ENCODE data around the gene ANO7. TPM values are rescaled to one million over a fixed set of nuclear protein-coding genes. Genes with fewer than 3 reads are reported as not detected.

The ANO7 gene
- total and polyA plus RNA-seq, 5 experiments from 2014 or later = 0.16 to 0.77 (median 0.57) TPM; not detected in 2

- Mint-ChIP-seq H3K9me3 (no peaks in the 10 kb centered on the region), H3K27me3 (no peaks in the 10 kb centered on the region), H3K27ac (no peak overlapping the region), H3K36me3 (no peaks in the 10 kb centered on the region), H3K4me3 (no peak overlapping the region), H3K4me1 (peaks cover 0 to 2% (median under 1%) of the 10 kb centered on the region in 4 donors)
- ATAC-seq (no peak), DNase-seq (no peak)
- POLR2A ChIA-PET = interaction anchor here (0.5 to 0.9 kb wide), 3 partner anchors 10 to 90 kb away, joined by 3 read pairs; no protein-coding TSS in a partner anchor
Measured at GRCh38 chr2:241207151-241207550, 18.7 kb downstream of the ANO7 start.

DNA sequence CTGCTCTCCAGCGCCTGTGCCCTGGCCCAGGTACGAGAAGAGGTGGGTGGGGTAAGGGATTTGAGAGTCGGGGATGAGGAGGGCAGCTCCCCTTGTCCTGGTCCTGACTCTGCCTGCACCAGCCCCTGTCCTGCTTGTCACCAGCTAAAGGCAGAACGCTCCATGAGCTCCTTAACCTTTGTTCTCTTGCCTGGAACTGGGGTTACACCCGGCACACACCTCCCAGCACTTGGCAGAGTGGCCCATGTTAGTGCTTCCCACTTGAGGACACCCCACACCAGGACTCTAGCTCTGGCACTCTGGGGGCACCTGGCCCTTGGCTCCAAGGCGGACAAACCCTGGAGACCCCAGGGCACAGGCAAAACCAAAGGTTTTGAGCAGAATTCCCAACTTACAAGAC lies 19.2 kb downstream of the ANO7 start:
- no peak overlapping the region for H3K27ac Mint-ChIP-seq
- H3K27me3 Mint-ChIP-seq = no peaks in the 10 kb centered on the region
- peaks cover 0 to 4% (median under 1%) of the 10 kb centered on the region in 4 donors for H3K4me1 Mint-ChIP-seq
- H3K4me3 Mint-ChIP-seq = no peak overlapping the region
- POLR2A ChIA-PET = interaction anchor here (0.6 to 0.9 kb wide), 2 partner anchors 9 to 12 kb away, joined by 3 read pairs; no protein-coding TSS in a partner anchor
- H3K36me3 Mint-ChIP-seq = no peaks in the 10 kb centered on the region
- ATAC-seq (no peak), DNase-seq (no peak)
- H3K9me3 Mint-ChIP-seq = no peaks in the 10 kb centered on the region

GRCh38 chr2:241208058-241208457 lies 19.6 kb downstream of the ANO7 start:
- Mint-ChIP-seq H3K4me3 (no peak overlapping the region), H3K27ac (peak overlapping the region in 1 of 10 donors; percentile 30), H3K4me1 (peaks cover 0 to 5% (median under 1%) of the 10 kb centered on the region in 4 donors), H3K27me3 (no peaks in the 10 kb centered on the region), H3K36me3 (no peaks in the 10 kb centered on the region), H3K9me3 (no peaks in the 10 kb centered on the region)
- DNase-seq = no peak
- ATAC-seq = no peak
- POLR2A ChIA-PET = interaction anchor here (0.9 kb wide), 1 partner anchor 9 kb away, joined by 3 read pairs; no protein-coding TSS in a partner anchor

DNA sequence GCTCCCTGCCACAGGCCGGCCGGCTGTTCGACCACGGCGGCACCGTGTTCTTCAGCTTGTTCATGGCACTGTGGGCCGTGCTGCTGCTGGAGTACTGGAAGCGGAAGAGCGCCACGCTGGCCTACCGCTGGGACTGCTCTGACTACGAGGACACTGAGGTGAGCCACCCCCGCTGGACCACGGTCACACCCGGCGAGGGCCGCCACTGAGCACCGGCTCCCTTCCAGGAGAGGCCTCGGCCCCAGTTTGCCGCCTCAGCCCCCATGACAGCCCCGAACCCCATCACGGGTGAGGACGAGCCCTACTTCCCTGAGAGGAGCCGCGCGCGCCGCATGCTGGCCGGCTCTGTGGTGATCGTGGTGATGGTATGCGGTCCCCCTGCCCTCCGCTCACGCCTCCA lies 20.8 kb downstream of the ANO7 start:
- Mint-ChIP-seq H3K27ac (no peak overlapping the region), H3K36me3 (no peaks in the 10 kb centered on the region), H3K27me3 (no peaks in the 10 kb centered on the region), H3K4me3 (no peak overlapping the region), H3K4me1 (peaks cover 0 to 5% (median under 1%) of the 10 kb centered on the region in 4 donors), H3K9me3 (no peaks in the 10 kb centered on the region)
- POLR2A ChIA-PET = no interaction called here
- ATAC-seq (no peak), DNase-seq (no peak)

DNA sequence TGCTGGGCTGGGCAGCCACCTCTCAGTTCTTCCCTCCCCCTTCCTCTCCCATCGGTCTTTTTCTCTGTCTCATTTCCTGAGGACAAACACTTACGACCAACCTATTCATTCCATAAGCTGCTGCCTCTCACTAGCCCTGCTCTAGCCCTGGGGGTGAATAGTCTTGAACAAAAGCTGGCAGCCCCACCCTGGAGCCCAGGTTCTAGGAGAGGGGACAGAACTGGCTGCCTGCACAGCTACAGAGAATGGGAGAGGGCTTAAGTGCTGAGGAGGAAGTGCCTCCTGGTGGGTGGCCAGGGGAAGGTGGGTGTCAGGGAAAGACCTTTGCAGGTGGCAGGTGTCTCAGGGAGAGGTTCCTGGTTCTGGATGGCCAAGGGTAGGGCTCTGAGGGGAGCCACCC lies 22.8 kb downstream of the ANO7 start:
- Mint-ChIP-seq H3K4me3 (no peak overlapping the region), H3K36me3 (no peaks in the 10 kb centered on the region), H3K4me1 (peaks cover 0 to 3% (median under 1%) of the 10 kb centered on the region in 4 donors), H3K27me3 (no peaks in the 10 kb centered on the region), H3K9me3 (no peaks in the 10 kb centered on the region), H3K27ac (peak overlapping the region in 1 of 10 donors; percentile 24)
- peak in 1 of 2 donors; percentile 37 for ATAC-seq
- POLR2A ChIA-PET = no interaction called here
- no peak for DNase-seq

GRCh38 chr2:241213041-241213440 lies 24.6 kb downstream of the ANO7 start:
- no peak for DNase-seq
- ATAC-seq = no peak
- H3K4me1 Mint-ChIP-seq = peaks cover 0 to 6% (median 2%) of the 10 kb centered on the region in 4 donors
- H3K4me3 Mint-ChIP-seq = no peak overlapping the region
- no peaks in the 10 kb centered on the region for H3K9me3 Mint-ChIP-seq
- H3K27ac Mint-ChIP-seq = no peak overlapping the region
- POLR2A ChIA-PET = no interaction called here
- no peaks in the 10 kb centered on the region for H3K27me3 Mint-ChIP-seq
- H3K36me3 Mint-ChIP-seq = no peaks in the 10 kb centered on the region

GRCh38 chr2:241213567-241213966 lies 25.1 kb downstream of the ANO7 start:
- Mint-ChIP-seq H3K4me1 (peaks cover 2 to 9% (median 5%) of the 10 kb centered on the region in 4 donors), H3K9me3 (no peaks in the 10 kb centered on the region), H3K4me3 (peak overlapping the region in 1 of 10 donors; percentile 41), H3K27ac (peak overlapping the region in 2 of 10 donors; percentile 14 to 70), H3K36me3 (no peaks in the 10 kb centered on the region), H3K27me3 (no peaks in the 10 kb centered on the region)
- DNase-seq (no peak), ATAC-seq (no peak)
- POLR2A ChIA-PET = no interaction called here

DNA sequence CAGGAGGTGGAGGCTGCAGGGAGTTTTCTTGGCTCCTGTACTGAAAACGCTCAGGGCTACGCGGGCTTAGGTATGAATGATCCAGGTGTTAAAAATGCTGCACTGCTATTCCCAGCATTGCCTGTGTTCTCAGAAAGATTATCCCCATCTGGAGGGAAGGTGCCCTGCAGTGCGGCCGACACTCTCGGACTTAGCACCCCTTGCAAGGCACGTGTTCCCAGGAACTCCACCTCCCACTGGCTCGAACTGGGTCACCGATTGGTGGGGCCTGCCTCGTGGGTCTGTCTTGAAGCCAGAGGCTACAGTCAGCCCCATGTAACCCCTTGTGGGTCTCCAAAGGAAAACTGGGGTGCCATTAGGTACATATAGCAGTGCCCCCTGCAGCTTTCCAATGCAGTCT lies 25.7 kb downstream of the ANO7 start:
- ATAC-seq = no peak
- H3K36me3 Mint-ChIP-seq = no peaks in the 10 kb centered on the region
- no peaks in the 10 kb centered on the region for H3K27me3 Mint-ChIP-seq
- POLR2A ChIA-PET = no interaction called here
- H3K4me3 Mint-ChIP-seq = no peak overlapping the region
- peak overlapping the region in 1 of 10 donors; percentile 36 for H3K27ac Mint-ChIP-seq
- peak in 1 of 10 donors; percentile 46 for DNase-seq
- no peaks in the 10 kb centered on the region for H3K9me3 Mint-ChIP-seq
- H3K4me1 Mint-ChIP-seq = peaks cover 8 to 15% (median 10%) of the 10 kb centered on the region in 4 donors

DNA sequence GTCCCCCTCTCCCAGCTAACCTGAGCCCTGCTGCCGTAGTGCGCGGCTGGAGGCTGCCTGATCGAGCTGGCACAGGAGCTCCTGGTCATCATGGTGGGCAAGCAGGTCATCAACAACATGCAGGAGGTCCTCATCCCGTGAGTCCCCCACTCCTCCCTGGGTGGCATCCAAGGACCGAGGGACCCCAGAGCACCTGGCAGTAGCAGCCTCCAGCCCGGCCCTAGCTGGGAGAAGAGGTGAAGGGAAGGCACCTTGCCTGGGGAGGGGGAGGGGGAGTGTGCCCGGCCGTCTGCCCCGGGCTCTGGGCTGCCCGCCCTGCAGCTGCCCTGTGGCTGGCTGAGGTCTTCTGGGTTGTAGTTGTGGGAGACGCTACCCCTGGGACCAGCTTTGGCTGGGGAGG lies 26.3 kb downstream of the ANO7 start:
- H3K27me3 Mint-ChIP-seq = no peaks in the 10 kb centered on the region
- no peak overlapping the region for H3K4me3 Mint-ChIP-seq
- H3K27ac Mint-ChIP-seq = no peak overlapping the region
- no peaks in the 10 kb centered on the region for H3K9me3 Mint-ChIP-seq
- DNase-seq = peak in 1 of 10 donors; percentile 52
- no peaks in the 10 kb centered on the region for H3K36me3 Mint-ChIP-seq
- POLR2A ChIA-PET = no interaction called here
- ATAC-seq = no peak
- peaks cover 8 to 18% (median 11%) of the 10 kb centered on the region in 4 donors for H3K4me1 Mint-ChIP-seq

- ATAC-seq (no peak), DNase-seq (peak in 1 of 10 donors; percentile 31)
- H3K9me3 Mint-ChIP-seq = no peaks in the 10 kb centered on the region
- H3K4me3 Mint-ChIP-seq = no peak overlapping the region
- peaks cover 8 to 18% (median 11%) of the 10 kb centered on the region in 4 donors for H3K4me1 Mint-ChIP-seq
- no peak overlapping the region for H3K27ac Mint-ChIP-seq
- H3K27me3 Mint-ChIP-seq = peaks cover 0 to 2% (median 0%) of the 10 kb centered on the region in 5 donors
- H3K36me3 Mint-ChIP-seq = no peaks in the 10 kb centered on the region
- POLR2A ChIA-PET = interaction anchor here (1.3 kb wide), 1 partner anchor 11 kb away, joined by 3 read pairs; no protein-coding TSS in a partner anchor
Measured at GRCh38 chr2:241215421-241215820, 26.9 kb downstream of the ANO7 start.

GRCh38 chr2:241216211-241216761 lies 27.8 kb downstream of the ANO7 start:
- H3K27me3 Mint-ChIP-seq = peaks cover 0 to 2% (median 0%) of the 10 kb centered on the region in 5 donors
- peaks cover 8 to 18% (median 11%) of the 10 kb centered on the region in 4 donors for H3K4me1 Mint-ChIP-seq
- DNase-seq = peak in 1 of 10 donors; percentile 61
- peak overlapping the region in 8 of 10 donors; percentile 43 to 87 (median 56) for H3K27ac Mint-ChIP-seq
- no peaks in the 10 kb centered on the region for H3K9me3 Mint-ChIP-seq
- H3K4me3 Mint-ChIP-seq = peak overlapping the region; percentile 68 to 88 (median 80)
- no peaks in the 10 kb centered on the region for H3K36me3 Mint-ChIP-seq
- ATAC-seq = peak in 1 of 2 donors; percentile 22
- POLR2A ChIA-PET = interaction anchor here (0.7 to 1.5 kb wide), 4 partner anchors 9 to 655 kb away, joined by 3 read pairs; no protein-coding TSS in a partner anchor

- peak overlapping the region; percentile 50 to 88 (median 82) for H3K4me3 Mint-ChIP-seq
- POLR2A ChIA-PET = interaction anchor here (1.0 to 1.5 kb wide), 2 partner anchors 10 to 656 kb away, joined by 3 read pairs; no protein-coding TSS in a partner anchor
- no peaks in the 10 kb centered on the region for H3K9me3 Mint-ChIP-seq
- H3K4me1 Mint-ChIP-seq = peaks cover 7 to 18% (median 10%) of the 10 kb centered on the region in 4 donors
- DNase-seq (peak in 7 of 10 donors; percentile 27 to 67 (median 33)), ATAC-seq (peak; percentile 35 to 55)
- H3K27me3 Mint-ChIP-seq = peaks cover 0 to 3% (median 2%) of the 10 kb centered on the region in 5 donors
- H3K36me3 Mint-ChIP-seq = no peaks in the 10 kb centered on the region
- H3K27ac Mint-ChIP-seq = peak overlapping the region in 5 of 10 donors; percentile 43 to 81 (median 79)
Measured at GRCh38 chr2:241217320-241218031, 29.0 kb downstream of the ANO7 start.

Measured in naive thymus-derived CD8-positive, alpha-beta T cell (primary cell).